K562 (cell line): Measurements from ENCODE around the gene BTRC. TPM values are rescaled to one million over a fixed set of nuclear protein-coding genes. Genes with fewer than 3 reads are reported as not detected.
A peak's percentile ranks its signal among the peaks of the same experiment; 100 is the strongest.

ENCODE experiments used
- ATAC-seq: fragments of 200-7000 bp; cut with Tn5 transposase; 3 replicates; pipeline ENCODE4 v1.9.1; 2020; ENCODE audit warnings: moderate library complexity
- BruUV-seq: library from RNA; stranded (reverse); fragments of 400-500 nt; replicated peaks from 2 replicates; lab custom pipeline; 2021; lab: Mats Ljungman, UMichigan
- CTCF ChIA-PET: fragments of 300-600 bp; formaldehyde crosslinking; extraction: SDS; loops from one replicate; lab custom pipeline; 2021; ENCODE audit warnings: low intra/inter-chr PET ratio; lab: Yijun Ruan, JAX
- POLR2A ChIA-PET: fragments of 300-600, 350-650 bp; sonication (Branson Sonifier 250); formaldehyde crosslinking; extraction: SDS; loops from one replicate; lab custom pipeline; 2021; ENCODE audit warnings: antibody characterized with exemption, inconsistent platforms; lab: Yijun Ruan, JAX
- DNase-seq, 4 experiments: peaks; one replicate each; pipeline versions ENCODE4 v3.0.0 to v3.0.0-alpha.2; 2011 to 2018; ENCODE audit warnings: low spot score in 3 of 4, mixed read lengths in 3 of 4; ENCODE audit errors: extremely low read depth in 1 of 4
- FAIRE-seq: peaks from 2 replicates; lab custom pipeline; 2011; peaks lifted over from hg19 to GRCh38; lab: Jason Lieb, UNC
- H2AFZ ChIP-seq: 2 replicates; pipeline ENCODE4 v1.6.0; 2011; ENCODE audit warnings: low read depth, low read length, control low read depth, inconsistent platforms
- H3K27ac ChIP-seq: fragments of 200-600 bp; 3 replicates; pipeline ENCODE4 v1.8.0; 2011; ENCODE audit warnings: low read depth, mild to moderate bottlenecking, control low read depth, inconsistent platforms, low read length, moderate library complexity, mixed read lengths; ENCODE audit errors: extremely low read depth
- H3K27me3 ChIP-seq, 2 experiments: fragments of 300-600 bp in 1 of 2; 2 replicates in 1 of 2; 3 replicates in 1 of 2; pipeline versions ENCODE4 v1.6.0 to v1.8.0; 2011; ENCODE audit warnings: inconsistent platforms in 2 of 2, low read length in 2 of 2, mild to moderate bottlenecking in 1 of 2, mixed read lengths in 1 of 2, moderate library complexity in 1 of 2; ENCODE audit not compliant: control insufficient read depth in 2 of 2, insufficient read depth in 2 of 2
- H3K36me3 ChIP-seq: fragments of 300-600 bp; 3 replicates; pipeline ENCODE4 v1.8.0; 2011; ENCODE audit warnings: mild to moderate bottlenecking, low read length, inconsistent platforms; ENCODE audit not compliant: control insufficient read depth, insufficient read depth
- H3K4me1 ChIP-seq, 2 experiments: fragments of 200-600 bp in 1 of 2; replicated peaks in 1 of 2; 2 replicates in 1 of 2; 3 replicates in 1 of 2; pipeline versions ENCODE4 v1.5.1 to v1.8.0; 2011; ENCODE audit warnings: inconsistent platforms in 2 of 2, low read length in 2 of 2, mild to moderate bottlenecking in 1 of 2, mixed read lengths in 1 of 2, moderate library complexity in 1 of 2; ENCODE audit not compliant: control insufficient read depth in 2 of 2, insufficient read depth in 2 of 2
- H3K4me2 ChIP-seq: 2 replicates; pipeline ENCODE4 v1.6.1; 2011; ENCODE audit warnings: low read length, control low read depth, inconsistent platforms, mixed read lengths; ENCODE audit not compliant: insufficient read depth
- H3K4me3 ChIP-seq: fragments of 200-600 bp; sonication (generic), shearing (Covaris generic); 2 replicates; pipeline ENCODE4 v1.5.1; 2016; ENCODE audit warnings: control low read depth, inconsistent platforms
- H3K79me2 ChIP-seq: fragments of 200-600 bp; 3 replicates; pipeline ENCODE4 v1.8.0; 2011; ENCODE audit warnings: low read length, inconsistent platforms; ENCODE audit not compliant: control insufficient read depth, insufficient read depth
- H3K9ac ChIP-seq, 2 experiments: 2 replicates each; pipeline versions ENCODE4 v1.6.0 to v1.6.1; 2011; ENCODE audit warnings: low read depth in 2 of 2, low read length in 2 of 2, control low read depth in 1 of 2, inconsistent platforms in 1 of 2, mild to moderate bottlenecking in 1 of 2, mixed read lengths in 1 of 2; ENCODE audit not compliant: insufficient read depth in 1 of 2
- H3K9me1 ChIP-seq: one replicate; pipeline ENCODE4 v1.6.0; 2011; ENCODE audit warnings: inconsistent platforms, mild to moderate bottlenecking, low read length, moderate library complexity; ENCODE audit not compliant: control insufficient read depth, insufficient read depth
- H3K9me3 ChIP-seq: replicated peaks from 2 replicates; pipeline ENCODE4 v1.5.1; 2011; ENCODE audit warnings: low read depth, low read length, inconsistent platforms; ENCODE audit not compliant: control insufficient read depth, insufficient read depth
- H4K20me1 ChIP-seq: replicated peaks from 2 replicates; pipeline ENCODE4 v1.6.1; 2011; ENCODE audit warnings: low read length, inconsistent platforms, mixed read lengths; ENCODE audit not compliant: control insufficient read depth, insufficient read depth
- COPS2 ChIP-seq: fragments of 450-650 bp; conservative IDR thresholded peaks from 2 replicates; pipeline ENCODE4 v1.6.1; 2016; ENCODE audit warnings: mild to moderate bottlenecking, moderate library complexity
- SNRNP70 ChIP-seq: fragments of 200-400 bp; formaldehyde crosslinking; optimal IDR thresholded peaks from 2 replicates; pipeline ENCODE3; 2017; ENCODE audit warnings: low read depth, low read length
- ZNF197 ChIP-seq: fragments of 200-800 bp; sonication (Bioruptor generic); IDR thresholded peaks from 2 replicates; pipeline ENCODE4 v1.6.1; 2016; ENCODE audit warnings: low read depth, missing genetic modification characterization, missing compliant biosample characterization
- ZNF695 ChIP-seq: fragments of 450-650 bp; formaldehyde crosslinking; IDR thresholded peaks from 2 replicates; pipeline ENCODE4 v1.4.0; 2020; ENCODE audit warnings: mild to moderate bottlenecking, moderate library complexity
- ZNF699 ChIP-seq: fragments of 250-450 bp; sonication (Bioruptor Pico); IDR thresholded peaks from 2 replicates; pipeline ENCODE4 v1.8.0; 2021; ENCODE audit warnings: mild to moderate bottlenecking, moderate library complexity; ENCODE audit not compliant: insufficient replicate concordance
- WGBS: fragments of 100-300 bp; shearing (Covaris generic); methylation state at CpG from one replicate; pipeline ENCODE4 v1.1.6; 2016; ENCODE audit warnings: low coverage, mixed read lengths; ENCODE audit not compliant: insufficient coverage; ENCODE audit errors: missing lambda C conversion rate; 5-methylcytosine and 5-hydroxymethylcytosine counted together
- in situ Hi-C: fragments of 300-500 bp; cut with MboI; formaldehyde crosslinking; loops from 4 replicates; pipeline ENCODE4 v1.15.0; 2018; ENCODE audit warnings: inconsistent platforms, mixed read lengths
- intact Hi-C: fragments of 100-400 bp; cut with micrococcal nuclease; formaldehyde crosslinking; loops from 2 replicates; pipeline ENCODE4 v1.14.2; 2022
- polyA plus RNA-seq, 8 experiments: library from polyadenylated mRNA; depleted of rRNA in 4 of 8; stranded (reverse) in 5 of 8; unstranded in 3 of 8; fragments of >200 nt; fragmentation: Nextera tagmentation in 2 of 8; fragmentation: Illumina TruSeq in 1 of 8; extraction: Ambion mirVana in 2 of 8; extraction: Trizol in 1 of 8; gene quantifications; 2 replicates each; pipeline versions ENCODE4 v1.2.1 to v1.2.3, GENCODE V29; 2011 to 2014; ENCODE audit warnings: inconsistent platforms in 1 of 8, missing spikeins in 1 of 8
- total RNA-seq, 7 experiments: library from RNA; depleted of rRNA in 6 of 7; stranded (reverse); fragments of >200 nt in 6 of 7; fragmentation: Illumina TruSeq in 2 of 7; extraction: Trizol in 2 of 7; gene quantifications; 2 replicates each; pipeline versions ENCODE4 v1.2.1 to v1.2.3, GENCODE V29; 2011 to 2021; ENCODE audit warnings: low replicate concordance in 1 of 7
- TF ChIP-seq, protein P1 (sequence below): sonication (generic); IDR thresholded peaks from 2 replicates; pipeline ENCODE4 v1.6.1; 2016

BTRC gene
- total and polyA plus RNA-seq, 9 of the 15 experiments (the other 6 are each of a cell fraction or from before 2014, with no cell fraction given): 1.6 to 15.4 (median 7.0) TPM

- POLR2A ChIA-PET: interaction anchor here (1.2 to 1.3 kb wide), 2 partner anchors 10 to 236 kb away, joined by 3 to 5 read pairs; no protein-coding TSS in a partner anchor
- H3K27me3 ChIP-seq: no peaks in the 10 kb centered on the region
- TF ChIP-seq SNRNP70 (no peak), ZNF695 (CRISPR knock-in tag) (no peak), ZNF197 (CRISPR knock-in tag) (no peak), COPS2 (no peak), ZNF699 (CRISPR knock-in tag) (no peak)
- TF ChIP-seq, protein P1, sequence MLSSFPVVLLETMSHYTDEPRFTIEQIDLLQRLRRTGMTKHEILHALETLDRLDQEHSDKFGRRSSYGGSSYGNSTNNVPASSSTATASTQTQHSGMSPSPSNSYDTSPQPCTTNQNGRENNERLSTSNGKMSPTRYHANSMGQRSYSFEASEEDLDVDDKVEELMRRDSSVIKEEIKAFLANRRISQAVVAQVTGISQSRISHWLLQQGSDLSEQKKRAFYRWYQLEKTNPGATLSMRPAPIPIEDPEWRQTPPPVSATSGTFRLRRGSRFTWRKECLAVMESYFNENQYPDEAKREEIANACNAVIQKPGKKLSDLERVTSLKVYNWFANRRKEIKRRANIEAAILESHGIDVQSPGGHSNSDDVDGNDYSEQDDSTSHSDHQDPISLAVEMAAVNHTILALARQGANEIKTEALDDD: 0 out of 2 replicates have a peak, but pooled peaks have one; percentile 15
- no peaks in the 10 kb centered on the region for H3K9me1 ChIP-seq
- BruUV-seq: no TSS peak
- peaks cover 6% of the 10 kb centered on the region; the same call in 2 of the 3 replicates for H3K79me2 ChIP-seq
- H4K20me1 ChIP-seq: no peaks in the 10 kb centered on the region
- H2AFZ ChIP-seq: 0 out of 2 replicates have a peak overlapping the region, but pooled peaks have one; percentile 29
- peaks cover 8 to 44% of the 10 kb centered on the region in 2 experiments; a peak in 4 of 5 replicates for H3K4me1 ChIP-seq
- no peaks in the 10 kb centered on the region for H3K36me3 ChIP-seq
- in situ Hi-C loops: no loop called here
- DNase-seq: no peak
- intact Hi-C loops: no loop called here
- peak overlapping the region; percentile 55 for H3K4me2 ChIP-seq
- FAIRE-seq: no peak
- WGBS: 9% methylated on average over 1 of the region's 1 CpG
- peak overlapping the region in 1 of 2 experiments; percentile 29; a peak in 2 of 4 replicates for H3K9ac ChIP-seq
- CTCF ChIA-PET: no interaction called here
- peak overlapping the region; percentile 68 for H3K27ac ChIP-seq
- H3K4me3 ChIP-seq: no peak overlapping the region
- H3K9me3 ChIP-seq: no peaks in the 10 kb centered on the region
- ATAC-seq: peak; percentile 44; the same call in 2 of the 3 replicates
Measured at GRCh38 chr10:101451261-101451660, 97.3 kb downstream of the BTRC start.
